ENCODE results near the gene CHCHD10. TPM values are rescaled to one million over a fixed set of nuclear protein-coding genes. Genes with fewer than 3 reads are reported as not detected.

The CHCHD10 gene
- total RNA-seq, 2 donors from 2014 or later = 105 to 118 TPM

DNA sequence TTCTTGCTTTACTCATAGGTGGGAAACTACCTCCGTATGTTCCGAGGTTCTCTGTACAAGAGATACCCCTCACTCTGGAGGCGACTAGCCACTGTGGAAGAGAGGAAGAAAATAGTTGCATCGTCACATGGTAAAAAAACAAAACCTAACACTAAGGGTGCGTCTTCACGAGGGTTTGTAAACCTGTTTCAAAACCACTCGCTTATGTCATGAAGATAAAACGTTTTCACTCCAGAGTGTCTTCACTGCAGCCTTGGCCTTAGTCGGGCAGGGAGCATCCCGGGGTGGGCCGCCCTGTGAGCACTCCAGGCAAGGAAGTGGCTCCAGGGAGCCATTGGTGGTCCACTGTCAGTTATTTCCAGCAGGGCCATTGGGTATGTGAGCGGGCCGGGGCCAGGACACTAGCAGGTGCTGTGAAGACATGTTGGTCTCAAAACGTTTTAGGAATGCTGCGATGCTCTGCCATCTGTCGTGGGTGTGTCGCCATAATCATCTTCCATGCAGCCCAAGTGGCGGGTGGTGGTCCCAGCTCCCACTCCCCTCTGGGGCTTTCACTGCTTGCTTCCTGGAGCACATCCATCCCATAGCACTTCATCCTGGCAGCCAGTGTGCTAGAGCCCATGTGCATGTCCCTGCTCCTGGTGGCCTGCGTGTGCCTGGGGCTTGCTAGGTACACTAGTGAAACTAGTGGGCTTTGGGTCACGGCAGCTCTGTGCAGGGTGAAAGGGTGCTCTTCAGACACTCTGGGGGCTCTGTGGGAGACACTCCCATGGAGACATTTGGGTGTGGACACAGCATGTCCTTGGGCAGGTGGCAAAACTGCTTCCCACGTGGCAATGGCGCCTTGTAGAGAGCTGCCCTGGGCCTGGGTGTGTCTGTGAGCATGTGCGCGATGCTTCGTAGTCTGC, 24.2 kb upstream of the CHCHD10 start:
- Mint-ChIP-seq H3K36me3 (peaks cover 4 to 17% of the 10 kb centered on the region in 2 donors), H3K27ac (peak overlapping the region; percentile 24 to 44), H3K9me3 (no peaks in the 10 kb centered on the region)
- ATAC-seq (no peak), DNase-seq (ENCODE audit: low spot score in 2 of 2) (no peak)

DNA sequence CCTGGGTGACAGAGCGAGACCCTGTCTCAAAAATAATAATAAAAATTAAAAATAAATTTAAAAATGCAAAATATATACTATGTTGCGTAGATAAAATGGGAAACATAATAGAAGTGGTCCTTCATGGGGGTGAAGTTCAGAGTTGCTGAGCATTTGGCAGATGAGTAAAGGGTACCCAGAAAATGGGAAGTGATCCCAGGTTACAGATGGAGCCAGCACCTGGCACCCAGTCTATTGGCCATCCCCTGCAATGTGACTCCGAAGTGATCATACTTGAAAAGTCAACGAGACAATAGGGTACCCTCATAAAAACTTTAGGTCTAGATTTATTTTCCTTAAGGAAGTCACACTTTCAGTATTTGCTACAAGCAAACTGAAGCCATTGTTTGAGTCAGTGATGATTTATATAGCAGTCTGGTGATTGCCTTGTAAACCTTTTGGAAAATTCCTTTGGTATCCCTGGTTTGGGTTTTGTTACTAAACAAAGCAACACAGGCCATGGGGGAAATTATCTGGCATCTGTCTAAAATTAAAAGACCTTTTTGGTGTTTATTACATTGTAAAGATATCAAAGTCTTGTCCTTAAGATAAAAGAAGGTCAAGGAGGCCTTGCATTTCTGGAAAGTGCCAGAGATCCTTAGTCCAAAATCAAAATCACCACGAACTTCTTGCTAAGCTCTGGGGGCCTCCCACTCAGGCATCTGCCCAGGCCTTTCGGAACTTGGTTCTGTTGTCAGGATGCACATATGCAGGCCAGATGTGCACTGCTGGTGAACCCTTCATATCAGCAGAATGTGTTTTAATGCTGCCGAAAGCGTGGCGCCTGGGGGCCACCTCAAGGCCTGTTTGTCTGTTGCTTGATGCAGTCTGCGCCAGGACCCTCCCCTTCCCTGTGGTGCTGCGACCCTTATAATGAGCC, 23.3 kb upstream of the CHCHD10 start:
- no peak for DNase-seq (ENCODE audit: low spot score in 2 of 2)
- no peak overlapping the region for H3K27ac Mint-ChIP-seq
- H3K9me3 Mint-ChIP-seq = no peaks in the 10 kb centered on the region
- ATAC-seq = no peak
- peaks cover 4 to 10% of the 10 kb centered on the region in 2 donors for H3K36me3 Mint-ChIP-seq

DNA sequence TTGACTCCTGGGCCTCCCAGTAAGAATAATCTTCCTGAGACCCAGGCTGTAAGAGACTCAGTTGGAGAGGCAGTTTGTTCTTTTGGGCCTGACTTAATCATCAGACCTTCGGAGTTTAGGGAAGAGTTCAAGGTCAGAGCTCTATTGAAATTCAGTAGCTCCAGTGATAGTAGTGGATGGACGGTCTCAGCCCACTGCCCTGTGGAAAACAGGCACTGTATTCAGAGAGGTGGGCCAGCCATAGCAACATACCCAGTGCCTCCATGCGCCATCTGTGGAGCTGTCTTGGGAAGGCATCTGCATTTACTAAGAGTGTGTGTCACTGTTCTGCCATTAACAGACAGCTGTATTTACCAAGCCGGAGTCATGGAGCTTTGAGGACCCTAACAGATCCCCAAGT, 21.9 kb upstream of the CHCHD10 start:
- ATAC-seq (no peak), DNase-seq (ENCODE audit: low spot score in 2 of 2) (no peak)
- Mint-ChIP-seq H3K9me3 (no peaks in the 10 kb centered on the region), H3K36me3 (peaks cover 4 to 8% of the 10 kb centered on the region in 2 donors), H3K27ac (no peak overlapping the region)

DNA sequence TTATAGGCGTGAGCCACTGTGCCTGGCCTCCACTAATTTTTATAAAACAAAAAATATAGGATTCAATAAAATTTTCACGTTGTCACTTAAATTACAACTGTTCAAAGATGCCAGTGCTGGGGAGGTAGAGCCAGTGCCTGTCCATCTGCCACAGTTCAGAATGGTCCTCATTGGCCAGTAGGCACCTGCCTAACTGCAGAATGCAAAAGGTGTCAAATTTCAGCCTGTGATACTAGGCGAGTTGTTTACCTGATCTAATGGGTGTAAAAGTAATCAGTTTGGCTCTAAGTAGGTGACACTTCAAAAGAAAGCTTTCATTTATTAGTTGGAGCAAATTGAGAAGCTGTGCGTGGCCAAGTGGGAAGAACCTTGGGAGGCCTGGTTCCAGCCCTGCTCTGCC, 21.3 kb upstream of the CHCHD10 start:
- Mint-ChIP-seq H3K36me3 (peaks cover 4 to 8% of the 10 kb centered on the region in 2 donors), H3K27ac (peak overlapping the region in 1 of 2 donors; percentile 82), H3K9me3 (no peaks in the 10 kb centered on the region)
- DNase-seq (ENCODE audit: low spot score in 2 of 2) = no peak
- ATAC-seq = no peak

DNA sequence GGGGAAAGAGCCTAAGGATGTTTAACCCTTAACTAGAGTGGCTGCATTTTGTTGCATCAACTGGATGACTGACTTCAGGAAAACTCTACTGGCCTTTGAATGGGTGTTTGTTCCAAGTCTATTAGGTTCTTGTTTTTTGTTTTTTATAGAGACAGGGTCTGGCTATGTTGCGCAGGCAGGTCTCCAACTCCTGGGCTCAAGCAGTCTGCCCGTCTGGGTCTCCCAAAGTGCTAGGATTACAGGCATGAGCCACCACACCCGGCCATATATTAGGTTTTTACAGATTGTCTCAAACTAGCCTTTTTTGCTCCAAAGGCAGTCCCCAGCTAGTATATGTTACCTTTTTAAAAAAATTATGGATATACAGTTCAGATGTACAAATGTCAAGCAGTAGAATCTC, 20.1 kb upstream of the CHCHD10 start:
- Mint-ChIP-seq H3K36me3 (peaks cover 0 to 1% of the 10 kb centered on the region in 2 donors), H3K9me3 (no peaks in the 10 kb centered on the region), H3K27ac (peak overlapping the region; percentile 86 to 94)
- ATAC-seq (no peak), DNase-seq (ENCODE audit: low spot score in 2 of 2) (no peak)

DNA sequence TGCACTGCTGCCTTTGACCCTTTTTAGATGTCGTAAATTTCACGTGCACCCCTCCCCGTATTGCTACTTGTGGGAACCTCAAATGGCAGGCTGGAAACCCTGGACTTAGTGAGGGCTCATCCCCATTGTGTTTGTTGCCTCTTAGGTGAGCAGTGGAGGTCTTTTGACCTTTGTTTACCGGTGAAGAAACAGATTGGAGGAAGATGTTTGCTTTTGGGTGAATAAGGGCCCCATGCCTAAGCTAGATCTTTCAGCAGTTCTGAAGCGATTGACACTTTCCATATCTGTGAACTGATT, 19.8 kb upstream of the CHCHD10 start:
- Mint-ChIP-seq H3K36me3 (no peaks in the 10 kb centered on the region), H3K27ac (peak overlapping the region; percentile 86 to 94), H3K9me3 (no peaks in the 10 kb centered on the region)
- ATAC-seq (peak in 1 of 2 donors; percentile 35), DNase-seq (ENCODE audit: low spot score in 2 of 2) (no peak)

DNA sequence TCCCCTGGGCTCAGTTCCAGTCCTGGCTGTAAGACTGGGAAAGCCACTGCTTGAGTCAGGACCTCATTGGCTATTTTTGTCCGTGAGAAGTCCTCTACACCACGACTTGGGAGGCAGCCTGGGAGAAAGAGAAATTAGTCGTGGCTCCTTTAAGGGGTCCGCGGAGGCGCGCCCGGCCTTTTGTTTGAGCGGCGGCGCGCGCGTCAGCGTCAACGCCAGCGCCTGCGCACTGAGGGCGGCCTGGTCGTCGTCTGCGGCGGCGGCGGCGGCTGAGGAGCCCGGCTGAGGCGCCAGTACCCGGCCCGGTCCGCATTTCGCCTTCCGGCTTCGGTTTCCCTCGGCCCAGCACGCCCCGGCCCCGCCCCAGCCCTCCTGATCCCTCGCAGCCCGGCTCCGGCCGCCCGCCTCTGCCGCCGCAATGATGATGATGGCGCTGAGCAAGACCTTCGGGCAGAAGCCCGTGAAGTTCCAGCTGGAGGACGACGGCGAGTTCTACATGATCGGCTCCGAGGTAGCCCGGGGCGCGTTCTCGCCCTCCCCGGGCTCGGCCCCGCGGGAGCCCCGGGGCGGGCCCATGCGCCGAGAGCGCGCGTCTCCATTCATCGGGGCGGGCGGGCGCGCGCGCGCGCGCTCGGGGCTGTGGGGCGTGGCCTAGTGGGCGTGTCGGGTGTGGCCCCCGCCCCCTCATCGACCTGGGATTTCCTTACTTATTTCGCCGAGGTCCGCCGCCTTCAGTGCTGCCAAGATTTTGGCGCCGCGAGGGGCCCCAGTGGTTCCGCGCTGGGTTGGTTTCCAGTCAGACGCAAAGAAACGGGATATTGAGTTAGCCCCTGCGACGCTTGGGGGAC, 19.2 kb upstream of the CHCHD10 start, which contains the start of gene SMARCB1:
Gene SMARCB1, plus strand, starts transcription at position 215 of the 848 bp plus-strand sequence. Its CDS starts 204 bp downstream, at position 419.
- DNase-seq (ENCODE audit: low spot score in 2 of 2) (peak; percentile 86), ATAC-seq (peak; percentile 84 to 86)
- H3K27ac Mint-ChIP-seq = peak within 1 kb of the TSS; percentile 94 to 98
- no peaks in the 10 kb centered on the region for H3K9me3 Mint-ChIP-seq
- H3K36me3 Mint-ChIP-seq = no peaks in the 10 kb centered on the region

DNA sequence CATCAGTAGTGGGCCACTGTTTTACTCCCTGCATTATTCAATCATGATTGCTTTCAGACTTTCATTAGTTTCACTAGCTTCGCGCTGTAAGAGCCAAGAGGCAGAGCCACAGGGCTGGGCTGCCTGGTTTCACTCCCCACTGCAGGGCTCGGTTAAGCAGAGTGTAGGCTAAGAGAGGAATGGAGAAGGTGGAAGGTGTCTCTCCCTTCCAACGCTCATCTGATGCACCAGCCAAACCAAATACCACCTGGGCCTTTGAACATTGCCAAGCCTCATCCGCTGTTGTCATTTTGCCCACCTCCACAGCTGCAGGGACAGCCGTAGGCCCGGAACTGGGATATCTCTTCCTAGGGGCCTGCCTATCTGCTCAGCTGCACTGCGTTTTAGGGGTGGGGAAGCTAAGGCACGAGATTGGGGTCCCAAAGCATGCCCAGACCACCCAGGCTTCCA, 18.5 kb upstream of the CHCHD10 start:
- ATAC-seq (peak; percentile 7 to 40), DNase-seq (ENCODE audit: low spot score in 2 of 2) (peak in 1 of 2 donors; percentile 64)
- H3K36me3 Mint-ChIP-seq = no peaks in the 10 kb centered on the region
- H3K27ac Mint-ChIP-seq = peak overlapping the region; percentile 94 to 98
- H3K9me3 Mint-ChIP-seq = no peaks in the 10 kb centered on the region

DNA sequence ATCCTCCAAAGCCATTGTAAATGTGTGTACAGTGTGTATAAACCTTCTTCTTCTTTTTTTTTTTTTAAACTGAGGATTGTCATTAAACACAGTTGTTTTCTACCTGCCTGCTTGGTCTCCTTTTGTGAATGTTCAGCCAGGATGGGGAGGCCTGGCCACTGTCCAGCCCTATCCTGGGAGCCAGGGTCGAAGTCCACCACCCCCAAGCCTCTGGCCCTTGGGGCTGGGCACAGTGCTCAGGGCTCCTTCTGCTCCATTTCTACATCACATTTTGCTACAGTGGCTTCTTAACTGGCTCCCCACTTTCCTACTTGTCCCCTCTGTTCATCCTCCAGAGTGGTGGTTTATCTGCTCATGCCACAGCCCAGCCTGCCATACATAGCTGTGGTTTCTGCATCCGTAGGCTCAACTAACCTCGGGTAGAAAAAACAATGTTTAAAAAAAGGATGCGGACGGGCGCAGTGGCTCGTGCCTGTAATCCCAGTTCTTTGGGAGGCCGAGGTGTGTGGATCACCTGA, 16.5 kb upstream of the CHCHD10 start:
- DNase-seq (ENCODE audit: low spot score in 2 of 2) (no peak), ATAC-seq (no peak)
- Mint-ChIP-seq H3K27ac (peak overlapping the region in 1 of 2 donors; percentile 12), H3K36me3 (no peaks in the 10 kb centered on the region), H3K9me3 (no peaks in the 10 kb centered on the region)

DNA sequence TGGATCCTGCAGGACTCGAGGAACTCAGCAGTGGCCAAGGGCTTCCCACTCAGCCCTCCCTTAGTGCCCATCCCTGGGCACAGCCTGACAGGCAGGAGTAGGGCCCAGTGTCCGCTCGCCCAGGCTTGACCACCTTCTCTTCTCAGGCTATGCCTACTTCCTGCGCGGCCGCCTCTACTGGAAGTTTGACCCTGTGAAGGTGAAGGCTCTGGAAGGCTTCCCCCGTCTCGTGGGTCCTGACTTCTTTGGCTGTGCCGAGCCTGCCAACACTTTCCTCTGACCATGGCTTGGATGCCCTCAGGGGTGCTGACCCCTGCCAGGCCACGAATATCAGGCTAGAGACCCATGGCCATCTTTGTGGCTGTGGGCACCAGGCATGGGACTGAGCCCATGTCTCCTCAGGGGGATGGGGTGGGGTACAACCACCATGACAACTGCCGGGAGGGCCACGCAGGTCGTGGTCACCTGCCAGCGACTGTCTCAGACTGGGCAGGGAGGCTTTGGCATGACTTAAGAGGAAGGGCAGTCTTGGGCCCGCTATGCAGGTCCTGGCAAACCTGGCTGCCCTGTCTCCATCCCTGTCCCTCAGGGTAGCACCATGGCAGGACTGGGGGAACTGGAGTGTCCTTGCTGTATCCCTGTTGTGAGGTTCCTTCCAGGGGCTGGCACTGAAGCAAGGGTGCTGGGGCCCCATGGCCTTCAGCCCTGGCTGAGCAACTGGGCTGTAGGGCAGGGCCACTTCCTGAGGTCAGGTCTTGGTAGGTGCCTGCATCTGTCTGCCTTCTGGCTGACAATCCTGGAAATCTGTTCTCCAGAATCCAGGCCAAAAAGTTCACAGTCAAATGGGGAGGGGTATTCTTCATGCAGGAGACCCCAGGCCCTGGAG, 15.7 kb upstream of the CHCHD10 start:
- ATAC-seq (no peak), DNase-seq (ENCODE audit: low spot score in 2 of 2) (no peak)
- Mint-ChIP-seq H3K36me3 (no peaks in the 10 kb centered on the region), H3K9me3 (no peaks in the 10 kb centered on the region), H3K27ac (no peak overlapping the region)

DNA sequence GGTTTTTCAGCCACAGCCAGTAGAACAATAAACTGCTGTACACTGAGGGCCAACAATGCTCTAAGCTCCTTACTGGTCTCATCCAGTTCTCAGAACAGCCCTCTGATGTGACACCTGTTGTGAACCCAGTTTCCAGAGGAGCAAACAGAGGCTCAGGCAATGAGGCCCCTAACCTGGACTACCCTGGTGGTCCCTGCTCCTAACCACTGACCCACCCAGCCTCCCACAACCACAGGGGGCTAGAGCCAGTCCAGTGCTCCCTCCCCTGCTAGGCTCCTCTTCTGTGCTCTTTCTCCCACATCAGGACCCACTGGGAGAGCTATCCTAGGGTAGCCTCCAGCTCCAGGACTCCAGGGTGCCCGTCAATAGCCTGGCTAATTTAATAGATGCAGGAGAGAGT, 14.9 kb upstream of the CHCHD10 start:
- no peak for ATAC-seq
- no peak for DNase-seq (ENCODE audit: low spot score in 2 of 2)
- H3K9me3 Mint-ChIP-seq = no peaks in the 10 kb centered on the region
- no peaks in the 10 kb centered on the region for H3K36me3 Mint-ChIP-seq
- H3K27ac Mint-ChIP-seq = no peak overlapping the region

DNA sequence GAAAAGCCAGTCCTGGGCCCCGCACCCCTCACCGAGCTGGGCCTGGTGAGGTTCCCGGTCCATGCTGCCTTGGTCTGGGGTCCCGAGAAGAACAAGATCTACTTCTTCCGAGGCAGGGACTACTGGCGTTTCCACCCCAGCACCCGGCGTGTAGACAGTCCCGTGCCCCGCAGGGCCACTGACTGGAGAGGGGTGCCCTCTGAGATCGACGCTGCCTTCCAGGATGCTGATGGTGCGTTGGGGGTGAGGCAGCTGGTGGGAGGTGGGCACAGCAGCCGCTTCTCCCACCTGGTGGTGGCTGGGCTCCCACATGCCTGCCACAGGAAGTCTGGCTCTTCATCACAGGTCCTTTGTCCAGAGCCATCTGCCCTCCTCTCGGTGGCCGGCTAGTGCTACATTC, 14.5 kb upstream of the CHCHD10 start:
- ATAC-seq = no peak
- no peak overlapping the region for H3K27ac Mint-ChIP-seq
- no peaks in the 10 kb centered on the region for H3K9me3 Mint-ChIP-seq
- no peak for DNase-seq (ENCODE audit: low spot score in 2 of 2)
- no peaks in the 10 kb centered on the region for H3K36me3 Mint-ChIP-seq

DNA sequence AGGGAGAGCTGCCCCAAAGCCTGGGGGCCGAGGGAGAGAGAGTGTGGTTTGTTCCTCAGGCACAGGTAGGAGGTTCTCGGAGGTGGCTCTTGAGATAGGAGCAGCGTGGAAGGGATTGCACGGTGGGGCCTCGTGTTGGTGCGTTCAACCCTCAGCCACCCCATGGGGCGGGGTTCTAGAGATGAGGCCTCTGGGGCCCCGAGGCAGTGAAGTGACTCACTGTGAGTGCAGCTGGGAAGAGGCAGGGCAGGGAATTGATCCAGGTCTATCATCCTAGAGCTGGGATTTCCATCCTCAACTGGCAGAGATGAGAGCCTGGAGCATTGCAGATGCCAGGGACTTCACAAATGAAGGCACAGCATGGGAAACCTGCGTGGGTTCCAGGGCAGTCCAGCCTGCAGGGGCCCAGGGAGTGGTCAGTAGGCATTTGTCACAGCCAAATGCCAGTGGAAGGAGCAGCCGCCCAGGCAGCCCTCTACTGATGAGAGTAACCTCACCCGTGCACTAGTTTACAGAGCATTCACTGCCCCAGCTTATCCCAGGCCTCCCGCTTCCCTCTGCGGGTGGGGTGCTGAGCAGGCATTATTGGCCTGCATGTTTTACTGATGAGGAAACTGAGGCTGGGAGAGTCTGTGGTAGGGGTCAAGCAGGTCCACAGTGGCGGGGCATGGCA, 13.9 kb upstream of the CHCHD10 start:
- ATAC-seq (no peak), DNase-seq (ENCODE audit: low spot score in 2 of 2) (no peak)
- no peaks in the 10 kb centered on the region for H3K36me3 Mint-ChIP-seq
- H3K9me3 Mint-ChIP-seq = no peaks in the 10 kb centered on the region
- peak overlapping the region in 1 of 2 donors; percentile 83 for H3K27ac Mint-ChIP-seq

DNA sequence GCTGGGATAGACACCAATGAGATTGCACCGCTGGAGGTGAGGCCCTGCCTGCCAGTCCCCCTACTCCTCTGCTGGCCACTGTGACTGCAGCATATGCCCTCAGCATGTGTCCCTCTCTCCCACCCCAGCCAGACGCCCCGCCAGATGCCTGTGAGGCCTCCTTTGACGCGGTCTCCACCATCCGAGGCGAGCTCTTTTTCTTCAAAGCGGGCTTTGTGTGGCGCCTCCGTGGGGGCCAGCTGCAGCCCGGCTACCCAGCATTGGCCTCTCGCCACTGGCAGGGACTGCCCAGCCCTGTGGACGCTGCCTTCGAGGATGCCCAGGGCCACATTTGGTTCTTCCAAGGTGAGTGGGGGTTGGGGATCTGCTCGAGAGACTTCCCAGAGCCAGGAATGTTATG, 13.3 kb upstream of the CHCHD10 start:
- DNase-seq (ENCODE audit: low spot score in 2 of 2) = no peak
- ATAC-seq = no peak
- H3K36me3 Mint-ChIP-seq = no peaks in the 10 kb centered on the region
- H3K9me3 Mint-ChIP-seq = no peaks in the 10 kb centered on the region
- peak overlapping the region in 1 of 2 donors; percentile 83 for H3K27ac Mint-ChIP-seq

Measured in activated naive CD4-positive, alpha-beta T cell treated with anti-CD3 and anti-CD28 coated beads, Interleukin-2, amount 50 U/mL, for 72 hours (primary cell).